IMR-90 (cell line): ENCODE results near the gene AMZ1. TPM values are rescaled to one million over a fixed set of nuclear protein-coding genes. Genes with fewer than 3 reads are reported as not detected.

Experiments
- ATAC-seq: fragments of 200-7000 bp; cut with Tn5 transposase; 2 replicates; pipeline ENCODE4 v1.9.1; 2020; ENCODE audit warnings: low read depth, mild to moderate bottlenecking, moderate library complexity
- BruUV-seq: library from RNA; stranded (reverse); fragments of 400-500 nt; replicated peaks from 2 replicates; lab custom pipeline; 2021; lab: Mats Ljungman, UMichigan
- CTCF ChIA-PET: fragments of 300-600 bp; formaldehyde crosslinking; extraction: SDS; loops from one replicate; lab custom pipeline; 2021; ENCODE audit warnings: antibody characterized with exemption; lab: Yijun Ruan, JAX
- POLR2A ChIA-PET: fragments of 300-600 bp; sonication (Branson Sonifier 250); formaldehyde crosslinking; loops from one replicate; lab custom pipeline; 2022; ENCODE audit warnings: antibody characterized with exemption; ENCODE audit not compliant: unreplicated experiment; lab: Charles Lee
- DNase-seq: peaks from one replicate; pipeline ENCODE4 v3.0.0; 2013
- H2AFZ ChIP-seq: replicated peaks from 2 replicates; pipeline ENCODE3; 2013; ENCODE audit warnings: low read length, mild to moderate bottlenecking; ENCODE audit not compliant: poor library complexity
- H2AK5ac ChIP-seq: 2 replicates; pipeline ENCODE4 v1.6.1; 2013; ENCODE audit warnings: low read depth, low read length, inconsistent platforms
- H2AK9ac ChIP-seq: replicated peaks from 2 replicates; pipeline ENCODE3; 2013; ENCODE audit warnings: mild to moderate bottlenecking, low read depth, low read length, moderate library complexity; ENCODE audit not compliant: poor library complexity
- H2BK120ac ChIP-seq: 2 replicates; pipeline ENCODE4 v1.6.1; 2013; ENCODE audit warnings: low read depth, low read length, inconsistent platforms
- H2BK15ac ChIP-seq: 3 replicates; pipeline ENCODE4 v1.6.1; 2013; ENCODE audit warnings: low read depth, low read length, inconsistent platforms
- H2BK20ac ChIP-seq: 2 replicates; pipeline ENCODE4 v1.6.1; 2013; ENCODE audit warnings: low read depth, mild to moderate bottlenecking, inconsistent platforms, low read length, moderate library complexity
- H2BK5ac ChIP-seq: 2 replicates; pipeline ENCODE4 v1.6.1; 2013; ENCODE audit warnings: mild to moderate bottlenecking, low read depth, low read length, inconsistent platforms; ENCODE audit not compliant: poor library complexity, severe bottlenecking
- H3K14ac ChIP-seq: replicated peaks from 2 replicates; pipeline ENCODE4 v1.6.1; 2013; ENCODE audit warnings: low read depth, low read length, inconsistent platforms
- H3K18ac ChIP-seq: 2 replicates; pipeline ENCODE4 v1.6.1; 2013; ENCODE audit warnings: low read depth, low read length, control low read depth
- H3K23ac ChIP-seq: 2 replicates; pipeline ENCODE4 v1.6.1; 2013; ENCODE audit warnings: low read depth, low read length, inconsistent platforms
- H3K27ac ChIP-seq: 2 replicates; pipeline ENCODE4 v1.5.1; 2013; ENCODE audit warnings: mild to moderate bottlenecking, control low read depth, low read length; ENCODE audit not compliant: insufficient read depth
- H3K27me3 ChIP-seq: 2 replicates; pipeline ENCODE4 v1.6.1; 2013; ENCODE audit warnings: low read length; ENCODE audit not compliant: control insufficient read depth, insufficient read depth
- H3K36me3 ChIP-seq: 2 replicates; pipeline ENCODE4 v1.6.1; 2013; ENCODE audit warnings: low read length, mixed read lengths; ENCODE audit not compliant: control insufficient read depth, insufficient read depth
- H3K4ac ChIP-seq: 2 replicates; pipeline ENCODE4 v1.6.1; 2013; ENCODE audit warnings: low read depth, low read length, inconsistent platforms
- H3K4me1 ChIP-seq: 2 replicates; pipeline ENCODE4 v1.6.1; 2013; ENCODE audit warnings: low read length, mixed read lengths; ENCODE audit not compliant: control insufficient read depth, insufficient read depth
- H3K4me2 ChIP-seq: 2 replicates; pipeline ENCODE4 v1.6.1; 2013; ENCODE audit warnings: low read depth, mild to moderate bottlenecking, control low read depth, low read length, moderate library complexity
- H3K4me3 ChIP-seq: 2 replicates; pipeline ENCODE4 v1.5.1; 2013; ENCODE audit warnings: low read depth, mild to moderate bottlenecking, control low read depth, low read length, moderate library complexity; ENCODE audit not compliant: insufficient read depth
- H3K56ac ChIP-seq: 2 replicates; pipeline ENCODE4 v1.6.1; 2013; ENCODE audit warnings: low read length, inconsistent platforms; ENCODE audit not compliant: insufficient read depth; ENCODE audit errors: extremely low read depth
- H3K79me1 ChIP-seq, 2 experiments: 2 replicates each; pipeline ENCODE4 v1.6.1; 2013; ENCODE audit warnings: low read length in 2 of 2, inconsistent platforms in 1 of 2, low read depth in 1 of 2
- H3K9ac ChIP-seq: 2 replicates; pipeline ENCODE4 v1.6.1; 2013; ENCODE audit warnings: low read depth, low read length, control low read depth
- H3K9me1 ChIP-seq: 2 replicates; pipeline ENCODE4 v1.6.1; 2013; ENCODE audit warnings: low read length, inconsistent platforms; ENCODE audit not compliant: insufficient read depth
- H3K9me3 ChIP-seq: 2 replicates; pipeline ENCODE4 v1.6.1; 2013; ENCODE audit warnings: low read length; ENCODE audit not compliant: control insufficient read depth, insufficient read depth
- H4K20me1 ChIP-seq: 2 replicates; pipeline ENCODE4 v1.6.1; 2013; ENCODE audit warnings: low read length, inconsistent platforms; ENCODE audit not compliant: insufficient read depth
- H4K5ac ChIP-seq: 2 replicates; pipeline ENCODE4 v1.6.1; 2013; ENCODE audit warnings: mild to moderate bottlenecking, low read depth, low read length, control low read depth
- H4K8ac ChIP-seq, 2 experiments: 2 replicates each; pipeline ENCODE4 v1.6.1; 2013; ENCODE audit warnings: low read depth in 2 of 2, low read length in 2 of 2, control low read depth in 1 of 2, inconsistent platforms in 1 of 2
- H4K91ac ChIP-seq: 2 replicates; pipeline ENCODE4 v1.6.1; 2013; ENCODE audit warnings: low read depth, low read length, inconsistent platforms; ENCODE audit not compliant: insufficient read depth
- POLR2A ChIP-seq: IDR thresholded peaks from 2 replicates; pipeline ENCODE4 v1.6.1; 2012; ENCODE audit warnings: mild to moderate bottlenecking, low read depth, low read length
- SMC3 ChIP-seq: fragments of 150-350 bp; IDR thresholded peaks from 2 replicates; pipeline ENCODE4 v1.6.1; 2016; ENCODE audit warnings: low read depth, mild to moderate bottlenecking, antibody characterized with exemption, low read length, moderate library complexity
- dilution Hi-C: fragments of 300-500 bp; cut with HindIII; formaldehyde crosslinking; loops from one replicate; pipeline ENCODE4 v1.14.3; 2018; ENCODE audit warnings: low sequenced_read_pairs; ENCODE audit not compliant: unreplicated experiment
- in situ Hi-C: fragments of 300-500 bp; cut with MboI; formaldehyde crosslinking; loops from 3 replicates; pipeline ENCODE4 v1.14.3; 2019; ENCODE audit warnings: low sequenced_read_pairs, inconsistent platforms, mixed read lengths
- intact Hi-C: fragments of 100-400 bp; cut with micrococcal nuclease; formaldehyde crosslinking; loops from 2 replicates; pipeline ENCODE4 v1.10.0; 2022
- polyA plus RNA-seq, 3 experiments: library from polyadenylated mRNA; depleted of rRNA; stranded (reverse); fragments of >200 nt; gene quantifications; 2 replicates each; pipeline ENCODE4 v1.2.3, GENCODE V29; 2012; ENCODE audit warnings: low replicate concordance in 1 of 3
- total RNA-seq: library from RNA; depleted of rRNA; stranded (reverse); fragments of >200 nt; gene quantifications from 2 replicates; pipeline ENCODE4 v1.2.3, GENCODE V29; 2012

The AMZ1 gene
- total and polyA plus RNA-seq, 2 of the 4 experiments (the other 2 are of a cell fraction): 0.54 to 1.6 TPM

DNA sequence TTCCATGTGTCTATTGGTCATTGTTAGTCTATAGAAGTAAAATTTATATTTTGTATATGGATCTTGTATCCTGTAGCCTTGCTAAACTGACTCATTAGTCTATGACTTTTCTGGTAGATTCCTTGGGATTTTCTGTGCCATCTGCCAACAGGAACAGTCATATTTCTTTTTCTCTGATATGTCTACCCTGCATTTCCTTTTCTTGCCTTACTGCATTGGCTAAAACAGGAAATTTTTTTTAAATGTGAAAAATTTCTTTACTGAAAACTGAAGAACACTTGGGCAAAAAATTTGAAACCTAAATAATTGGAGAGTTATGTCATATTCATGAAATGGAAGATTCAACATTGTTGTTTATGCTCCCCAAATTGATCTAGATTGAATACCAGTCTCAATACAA lies 67.5 kb downstream of the AMZ1 start:
- dilution Hi-C loops (no loop called here), in situ Hi-C loops (no loop called here), intact Hi-C loops (no loop called here)
- no peaks in the 10 kb centered on the region for H3K27me3 ChIP-seq
- H3K18ac ChIP-seq: no peak overlapping the region
- peaks cover 40 to 67% of the 10 kb centered on the region in 2 experiments for H3K79me1 ChIP-seq
- H2BK5ac ChIP-seq: no peak overlapping the region
- no peak overlapping the region for H3K56ac ChIP-seq
- peaks cover 16% of the 10 kb centered on the region for H4K20me1 ChIP-seq
- H3K23ac ChIP-seq: no peak overlapping the region
- no peak overlapping the region for H4K91ac ChIP-seq
- H3K4me1 ChIP-seq: peaks cover 20% of the 10 kb centered on the region
- no peak for DNase-seq
- H3K4me2 ChIP-seq: no peak overlapping the region
- H3K36me3 ChIP-seq: peaks cover 4% of the 10 kb centered on the region; the same call in 1 of the 2 replicates
- ATAC-seq: no peak
- ChIA-PET CTCF (no interaction called here), POLR2A (no interaction called here)
- no peak overlapping the region for H3K27ac ChIP-seq
- no peak overlapping the region for H3K9ac ChIP-seq
- no peak overlapping the region for H2BK15ac ChIP-seq
- no peak overlapping the region for H3K14ac ChIP-seq
- H2BK120ac ChIP-seq: no peak overlapping the region
- H4K8ac ChIP-seq: no peak overlapping the region
- H2AFZ ChIP-seq: no peak overlapping the region
- no peaks in the 10 kb centered on the region for H3K9me3 ChIP-seq
- no peak overlapping the region for H2AK5ac ChIP-seq
- no peak overlapping the region for H2AK9ac ChIP-seq
- no peak overlapping the region for H3K4me3 ChIP-seq
- no TSS peak for BruUV-seq
- H4K5ac ChIP-seq: no peak overlapping the region
- no peak for TF ChIP-seq POLR2A
- no peak for TF ChIP-seq SMC3
- no peak overlapping the region for H2BK20ac ChIP-seq
- H3K9me1 ChIP-seq: peaks cover 18% of the 10 kb centered on the region
- H3K4ac ChIP-seq: no peak overlapping the region
